Hepatocyte (in vitro differentiated cells): ENCODE measurements around the gene TGFBR3L. TPM values are rescaled to one million over a fixed set of nuclear protein-coding genes. Genes with fewer than 3 reads are reported as not detected.

Source experiments
- DNase-seq: peaks from one replicate; pipeline ENCODE4 v3.0.0-alpha.2; 2016; ENCODE audit warnings: low spot score
- H2AFZ ChIP-seq: fragments of 200-600 bp; sonication (generic); 2 replicates; pipeline ENCODE4 v1.6.0; 2016; ENCODE audit warnings: antibody characterized with exemption, mild to moderate bottlenecking
- H3K27ac ChIP-seq: fragments of 200-600 bp; sonication (generic); 2 replicates; pipeline ENCODE4 v1.5.1; 2016; ENCODE audit warnings: mild to moderate bottlenecking
- H3K27me3 ChIP-seq: fragments of 200-600 bp; sonication (generic); 2 replicates; pipeline ENCODE4 v1.6.1; 2016
- H3K36me3 ChIP-seq: fragments of 200-600 bp; sonication (generic); replicated peaks from 2 replicates; pipeline ENCODE4 v1.5.1; 2016; ENCODE audit warnings: low read depth; ENCODE audit not compliant: insufficient read depth
- H3K4me1 ChIP-seq: fragments of 200-600 bp; sonication (generic); 2 replicates; pipeline ENCODE4 v1.5.1; 2016; ENCODE audit warnings: mild to moderate bottlenecking, moderate library complexity; ENCODE audit not compliant: insufficient read depth
- H3K4me2 ChIP-seq: fragments of 200-600 bp; sonication (generic); 2 replicates; pipeline ENCODE4 v1.6.0; 2016
- H3K4me3 ChIP-seq: fragments of 200-600 bp; sonication (generic); 2 replicates; pipeline ENCODE4 v1.5.1; 2016; ENCODE audit warnings: mild to moderate bottlenecking
- H3K79me2 ChIP-seq: fragments of 200-600 bp; sonication (generic); 2 replicates; pipeline ENCODE4 v1.6.0; 2017; ENCODE audit warnings: mild to moderate bottlenecking
- H3K9me2 ChIP-seq: fragments of 200-600 bp; sonication (generic); replicated peaks from 2 replicates; pipeline ENCODE4 v1.6.0; 2017; ENCODE audit warnings: mild to moderate bottlenecking; ENCODE audit not compliant: insufficient read depth
- H3K9me3 ChIP-seq: fragments of 200-600 bp; sonication (generic); 2 replicates; pipeline ENCODE4 v1.5.1; 2016; ENCODE audit warnings: low read depth, mild to moderate bottlenecking
- H4K20me1 ChIP-seq: fragments of 200-600 bp; sonication (generic); 2 replicates; pipeline ENCODE4 v1.6.0; 2016; ENCODE audit warnings: mild to moderate bottlenecking; ENCODE audit not compliant: insufficient read depth, poor library complexity, severe bottlenecking
- EZH2 ChIP-seq: fragments of 200-600 bp; sonication (generic); IDR thresholded peaks from 2 replicates; pipeline ENCODE4 v1.6.1; 2016; ENCODE audit warnings: antibody characterized with exemption, mild to moderate bottlenecking, borderline replicate concordance
- EZH2phosphoT487 ChIP-seq: fragments of 200-600 bp; sonication (generic); IDR thresholded peaks from one replicate; pipeline ENCODE4 v1.6.1; 2018; ENCODE audit warnings: antibody characterized with exemption, mild to moderate bottlenecking, low read depth, moderate library complexity; ENCODE audit not compliant: unreplicated experiment, severe bottlenecking
- WGBS: methylation state at CpG from one replicate; pipeline ENCODE4 v1.1.6; 2016; ENCODE audit warnings: low lambda C conversion rate; ENCODE audit errors: missing lambda C conversion rate; 5-methylcytosine and 5-hydroxymethylcytosine counted together
- polyA plus RNA-seq: library from polyadenylated mRNA; unstranded; fragments of >200 nt; fragmentation: Nextera tagmentation; extraction: Ambion mirVana; gene quantifications from 2 replicates; pipeline ENCODE4 v1.2.1, GENCODE V29; 2016
- total RNA-seq: library from RNA; depleted of rRNA; stranded (reverse); fragments of >200 nt; gene quantifications from 2 replicates; pipeline ENCODE4 v1.2.3, GENCODE V29; 2014
- TF ChIP-seq, protein P1 (sequence below): fragments of 200-600 bp; sonication (generic); IDR thresholded peaks from 2 replicates; pipeline ENCODE4 v1.5.1; 2016; ENCODE audit warnings: antibody characterized with exemption, mild to moderate bottlenecking; ENCODE audit not compliant: poor library complexity

Gene TGFBR3L
- total and polyA plus RNA-seq, 2 experiments from 2014 or later = 8.5 TPM; not detected in 1

- no peaks in the 10 kb centered on the region for H3K36me3 ChIP-seq
- WGBS = 96% methylated on average over 36 of the region's 36 CpGs
- peaks cover 20% of the 10 kb centered on the region for H3K4me1 ChIP-seq
Observed at GRCh38 chr19:7931221-7932061, 16.8 kb downstream of the TGFBR3L start.

DNA sequence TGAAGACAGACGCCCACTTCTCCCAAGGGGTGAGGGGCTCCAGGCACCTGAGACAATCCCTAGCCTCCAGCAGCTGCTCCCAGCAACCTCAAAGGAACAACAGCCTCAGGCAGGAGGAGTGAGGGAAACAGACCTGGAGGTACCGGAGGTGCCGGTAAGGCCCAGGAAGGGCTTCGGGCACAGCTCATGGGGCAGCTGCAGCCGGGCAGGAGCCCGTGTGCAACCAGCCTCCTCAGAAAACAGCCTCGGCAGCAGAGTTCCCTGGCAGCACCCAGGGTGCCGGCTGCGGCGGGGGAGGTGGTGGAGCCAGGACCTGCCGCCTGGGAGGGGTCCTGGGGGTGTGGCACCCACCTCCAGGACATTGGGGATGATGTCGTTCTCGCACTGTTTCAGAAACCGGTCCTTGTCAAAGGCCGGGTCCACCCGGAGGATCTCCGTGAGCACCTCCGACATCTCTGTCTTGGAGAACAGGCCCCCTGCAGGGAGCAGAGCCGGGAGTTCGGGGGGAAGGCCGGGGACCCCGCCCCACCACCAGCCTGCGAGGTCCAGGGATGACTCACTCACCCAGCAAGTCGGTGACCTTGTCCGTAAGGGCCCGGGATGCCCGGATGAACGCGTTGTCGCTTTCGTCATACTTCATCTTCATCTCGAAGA, 17.8 kb downstream of the TGFBR3L start:
- 97% methylated on average over 26 of the region's 32 CpGs for WGBS
- Histone ChIP-seq H3K27ac (no peak overlapping the region), H3K79me2 (no peaks in the 10 kb centered on the region), H3K4me3 (no peak overlapping the region), H3K4me1 (peaks cover 18% of the 10 kb centered on the region), H3K36me3 (no peaks in the 10 kb centered on the region), H2AFZ (no peak overlapping the region), H3K4me2 (no peak overlapping the region), H3K9me2 (no peaks in the 10 kb centered on the region), H3K9me3 (no peaks in the 10 kb centered on the region), H4K20me1 (no peaks in the 10 kb centered on the region), H3K27me3 (no peaks in the 10 kb centered on the region)
- DNase-seq = no peak
- TF ChIP-seq EZH2phosphoT487 (no peak), EZH2 (no peak)
- TF ChIP-seq, protein P1, sequence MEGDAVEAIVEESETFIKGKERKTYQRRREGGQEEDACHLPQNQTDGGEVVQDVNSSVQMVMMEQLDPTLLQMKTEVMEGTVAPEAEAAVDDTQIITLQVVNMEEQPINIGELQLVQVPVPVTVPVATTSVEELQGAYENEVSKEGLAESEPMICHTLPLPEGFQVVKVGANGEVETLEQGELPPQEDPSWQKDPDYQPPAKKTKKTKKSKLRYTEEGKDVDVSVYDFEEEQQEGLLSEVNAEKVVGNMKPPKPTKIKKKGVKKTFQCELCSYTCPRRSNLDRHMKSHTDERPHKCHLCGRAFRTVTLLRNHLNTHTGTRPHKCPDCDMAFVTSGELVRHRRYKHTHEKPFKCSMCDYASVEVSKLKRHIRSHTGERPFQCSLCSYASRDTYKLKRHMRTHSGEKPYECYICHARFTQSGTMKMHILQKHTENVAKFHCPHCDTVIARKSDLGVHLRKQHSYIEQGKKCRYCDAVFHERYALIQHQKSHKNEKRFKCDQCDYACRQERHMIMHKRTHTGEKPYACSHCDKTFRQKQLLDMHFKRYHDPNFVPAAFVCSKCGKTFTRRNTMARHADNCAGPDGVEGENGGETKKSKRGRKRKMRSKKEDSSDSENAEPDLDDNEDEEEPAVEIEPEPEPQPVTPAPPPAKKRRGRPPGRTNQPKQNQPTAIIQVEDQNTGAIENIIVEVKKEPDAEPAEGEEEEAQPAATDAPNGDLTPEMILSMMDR = no peak

More at GRCh38 chr19:7931221-7932061, 16.8 kb downstream of the TGFBR3L start:
- no peaks in the 10 kb centered on the region for H3K79me2 ChIP-seq
- H3K27ac ChIP-seq = no peak overlapping the region
- TF ChIP-seq, protein P1 = no peak
- TF ChIP-seq EZH2phosphoT487 = no peak
- TF ChIP-seq EZH2 = no peak
- no peak overlapping the region for H3K4me3 ChIP-seq
- H3K9me3 ChIP-seq = no peaks in the 10 kb centered on the region
- no peaks in the 10 kb centered on the region for H3K27me3 ChIP-seq
- H3K9me2 ChIP-seq = no peaks in the 10 kb centered on the region
- H2AFZ ChIP-seq = no peak overlapping the region
- H3K4me2 ChIP-seq = no peak overlapping the region
- DNase-seq = no peak
- H4K20me1 ChIP-seq = no peaks in the 10 kb centered on the region

DNA sequence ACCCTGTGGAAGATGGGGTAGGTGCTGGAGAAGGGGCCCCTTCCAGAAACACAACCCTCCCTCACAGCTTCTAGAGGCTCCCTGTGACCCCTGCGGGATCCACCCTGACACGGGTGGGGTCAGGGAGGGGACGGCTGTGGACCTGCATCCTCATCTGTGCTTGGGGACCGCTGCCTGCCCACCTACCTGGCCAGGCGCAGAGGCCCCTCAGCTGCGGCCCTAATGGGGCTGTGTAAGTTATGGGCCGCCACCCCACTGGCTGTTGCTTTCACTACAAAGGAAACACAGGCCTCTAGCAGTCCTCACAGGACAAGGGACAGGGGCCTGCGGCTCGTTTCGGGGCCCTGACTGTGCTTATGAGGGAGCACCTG, 18.3 kb downstream of the TGFBR3L start:
- Histone ChIP-seq H3K79me2 (peaks cover 2% of the 10 kb centered on the region), H4K20me1 (no peaks in the 10 kb centered on the region), H3K27me3 (no peaks in the 10 kb centered on the region), H3K36me3 (no peaks in the 10 kb centered on the region), H3K4me2 (no peak overlapping the region), H3K9me3 (no peaks in the 10 kb centered on the region), H2AFZ (no peak overlapping the region), H3K27ac (no peak overlapping the region), H3K4me1 (peaks cover 18% of the 10 kb centered on the region), H3K4me3 (no peak overlapping the region), H3K9me2 (no peaks in the 10 kb centered on the region)
- TF ChIP-seq, protein P1 = no peak
- TF ChIP-seq EZH2 (no peak), EZH2phosphoT487 (no peak)
- WGBS = 96% methylated on average over 10 of the region's 10 CpGs
- DNase-seq = no peak
